HEK293T (cell line): ENCODE measurements around the gene FIGNL2.

Source experiments
- FOXM1 ChIP-seq: fragments of 450-650 bp; IDR thresholded peaks from 2 replicates; pipeline ENCODE4 v1.6.1; 2017; ENCODE audit warnings: mild to moderate bottlenecking, borderline replicate concordance
- SP1 ChIP-seq: fragments of 450-650 bp; IDR thresholded peaks from 2 replicates; pipeline ENCODE4 v1.6.1; 2017

DNA sequence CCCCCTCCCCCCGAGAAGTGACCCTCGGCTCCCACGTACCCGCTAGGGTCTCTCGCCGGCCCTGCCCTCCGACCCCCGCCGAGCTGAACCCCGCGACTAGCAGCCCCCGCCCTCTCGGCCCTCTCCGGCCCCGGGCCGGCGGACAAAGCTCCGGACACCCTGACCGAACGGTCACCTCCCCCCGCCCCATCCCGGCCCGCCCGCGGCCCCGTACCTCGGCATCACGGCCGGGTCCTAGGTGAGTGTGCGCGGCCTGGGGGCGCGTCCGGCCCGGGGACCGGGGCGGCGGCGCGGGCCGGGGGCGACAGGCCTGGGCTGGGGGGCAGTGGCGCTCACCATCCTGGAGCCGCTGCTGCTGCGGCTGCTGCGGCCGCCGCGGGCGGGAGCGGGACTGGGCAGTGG lies at the start of gene FIGNL2:
- no peak for TF ChIP-seq SP1
- no peak for TF ChIP-seq FOXM1
